Measurements from ENCODE around the gene LAMB3.

DNA sequence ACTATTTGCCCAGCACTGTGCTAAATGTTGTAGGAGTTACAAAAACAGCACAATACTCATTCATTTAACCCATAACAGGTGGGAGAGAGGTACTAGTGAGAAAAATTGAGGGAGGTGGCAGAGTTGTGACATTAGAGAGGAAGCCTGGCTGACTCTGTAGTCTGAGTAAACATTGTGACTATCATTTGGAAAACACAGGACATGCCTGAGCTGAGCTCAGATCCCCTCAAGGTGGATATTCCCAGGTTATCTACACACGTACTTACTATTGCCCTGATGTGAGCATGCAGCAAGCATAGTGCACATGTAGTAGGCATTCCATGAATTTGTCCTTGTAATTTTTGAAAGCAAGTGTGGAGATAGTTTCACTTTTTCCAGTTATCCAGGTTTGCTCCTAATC, 57.8 kb downstream of the LAMB3 start:
- no peak for TF ChIP-seq POLR2AphosphoS5 (IDR thresholded peaks at IDR 0.05)
- TF ChIP-seq CTCF (IDR thresholded peaks at IDR 0.05): no peak
